Measurements from ENCODE around the gene FRMD4B. TPM values are rescaled to one million over a fixed set of nuclear protein-coding genes. Genes with fewer than 3 reads are reported as not detected.

The FRMD4B gene
- total and polyA plus RNA-seq, 10 of the 15 experiments (the other 5 are each of a cell fraction or from before 2014, with no cell fraction given), result 3.9 to 11.4 (median 8.0) TPM

GRCh38 chr3:69254351-69254750 is 131.5 kb downstream of the FRMD4B start:
- CTCF ChIA-PET, result no interaction called here
- ATAC-seq (no peak), DNase-seq (ENCODE audit: low read depth, low spot score) (no peak), FAIRE-seq (no peak)
- no peak overlapping the region for H3K4me2 ChIP-seq (ENCODE audit: control insufficient read depth, insufficient read depth)
- no peaks in the 10 kb centered on the region for H4K20me1 ChIP-seq (ENCODE audit: control insufficient read depth, insufficient read depth)
- no peak for TF ChIP-seq PAX8 (IDR thresholded peaks at IDR 0.05)
- no peak for TF ChIP-seq POU2F2 (IDR thresholded peaks at IDR 0.05; ENCODE audit: borderline replicate concordance, low read depth, low read length)
- no peak for TF ChIP-seq FOS (IDR thresholded peaks at IDR 0.05; ENCODE audit: borderline replicate concordance, extremely low read depth, insufficient read length)
- TF ChIP-seq YBX1 (IDR thresholded peaks at IDR 0.05), result no peak
- no peak for TF ChIP-seq SIX5 (IDR thresholded peaks at IDR 0.05; ENCODE audit: low read depth, low read length, severe bottlenecking)
- H3K27ac ChIP-seq (ENCODE audit: control insufficient read depth, insufficient read depth), result no peak overlapping the region
- in situ Hi-C loops (cut with MboI), result no loop called here
- no peaks in the 10 kb centered on the region for H3K79me2 ChIP-seq (ENCODE audit: control insufficient read depth, insufficient read depth, low read length)
- no peaks in the 10 kb centered on the region for H3K9me3 ChIP-seq (replicated peaks; ENCODE audit: control insufficient read depth, insufficient read depth, low read length)
- H3K36me3 ChIP-seq (ENCODE audit: control insufficient read depth in 2 of 2, insufficient read depth in 2 of 2, low read length in 1 of 2), result no peaks in the 10 kb centered on the region
- BruUV-seq (replicated peaks), result no TSS peak
- RAD21 ChIA-PET (ENCODE audit: unreplicated experiment), result no interaction called here
- H3K9ac ChIP-seq (ENCODE audit: control insufficient read depth, insufficient read depth, low read length), result no peak overlapping the region
- POLR2A ChIA-PET, result no interaction called here
- intact Hi-C loops (cut with micrococcal nuclease; ENCODE audit: unreplicated experiment), result no loop called here
- H3K4me1 ChIP-seq (ENCODE audit: control insufficient read depth, insufficient read depth, low read length), result no peaks in the 10 kb centered on the region
- no peak overlapping the region for H3K4me3 ChIP-seq
- 87% methylated on average over 4 of the region's 4 CpGs for WGBS (ENCODE audit: insufficient coverage, insufficient replicate concordance, low lambda C conversion rate, missing lambda C conversion rate)
- no peak overlapping the region for H2AFZ ChIP-seq (ENCODE audit: control insufficient read depth, low read depth, low read length)
- H3K27me3 ChIP-seq (replicated peaks in 1 of 2; ENCODE audit: control insufficient read depth in 2 of 2, insufficient read depth in 2 of 2, low read length in 1 of 2), result no peaks in the 10 kb centered on the region; a peak in 2 of 4 replicates
- SMC1A ChIA-PET (ENCODE audit: uncharacterized antibody, unreplicated experiment), result interaction anchor here (1.8 kb wide), 1 partner anchor 17 kb away, joined by 4 read pairs; no protein-coding TSS in a partner anchor

DNA sequence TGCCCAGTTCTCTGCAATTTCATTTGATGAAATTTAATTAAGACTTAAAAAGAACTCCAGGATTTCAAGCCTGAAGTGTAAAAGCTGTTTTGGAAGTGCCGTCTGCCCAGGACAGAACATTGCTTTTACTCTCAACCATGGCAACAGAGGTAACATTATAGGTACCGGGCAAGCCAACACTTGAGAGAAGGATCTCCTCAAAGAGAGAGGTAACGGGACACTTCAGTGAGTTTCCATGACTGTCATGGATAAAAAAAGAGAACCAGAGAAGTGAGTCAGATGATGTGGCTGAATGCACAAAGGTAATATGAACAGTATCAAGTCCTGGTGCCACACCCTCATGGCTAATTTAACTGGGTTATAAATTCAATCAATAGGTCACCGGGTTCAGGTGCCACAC is 133.3 kb downstream of the FRMD4B start:
- H3K27ac ChIP-seq (ENCODE audit: control insufficient read depth, insufficient read depth), result no peak overlapping the region
- no peak overlapping the region for H3K9ac ChIP-seq (ENCODE audit: control insufficient read depth, insufficient read depth, low read length)
- RAD21 ChIA-PET (ENCODE audit: unreplicated experiment), result no interaction called here
- TF ChIP-seq, protein P1, sequence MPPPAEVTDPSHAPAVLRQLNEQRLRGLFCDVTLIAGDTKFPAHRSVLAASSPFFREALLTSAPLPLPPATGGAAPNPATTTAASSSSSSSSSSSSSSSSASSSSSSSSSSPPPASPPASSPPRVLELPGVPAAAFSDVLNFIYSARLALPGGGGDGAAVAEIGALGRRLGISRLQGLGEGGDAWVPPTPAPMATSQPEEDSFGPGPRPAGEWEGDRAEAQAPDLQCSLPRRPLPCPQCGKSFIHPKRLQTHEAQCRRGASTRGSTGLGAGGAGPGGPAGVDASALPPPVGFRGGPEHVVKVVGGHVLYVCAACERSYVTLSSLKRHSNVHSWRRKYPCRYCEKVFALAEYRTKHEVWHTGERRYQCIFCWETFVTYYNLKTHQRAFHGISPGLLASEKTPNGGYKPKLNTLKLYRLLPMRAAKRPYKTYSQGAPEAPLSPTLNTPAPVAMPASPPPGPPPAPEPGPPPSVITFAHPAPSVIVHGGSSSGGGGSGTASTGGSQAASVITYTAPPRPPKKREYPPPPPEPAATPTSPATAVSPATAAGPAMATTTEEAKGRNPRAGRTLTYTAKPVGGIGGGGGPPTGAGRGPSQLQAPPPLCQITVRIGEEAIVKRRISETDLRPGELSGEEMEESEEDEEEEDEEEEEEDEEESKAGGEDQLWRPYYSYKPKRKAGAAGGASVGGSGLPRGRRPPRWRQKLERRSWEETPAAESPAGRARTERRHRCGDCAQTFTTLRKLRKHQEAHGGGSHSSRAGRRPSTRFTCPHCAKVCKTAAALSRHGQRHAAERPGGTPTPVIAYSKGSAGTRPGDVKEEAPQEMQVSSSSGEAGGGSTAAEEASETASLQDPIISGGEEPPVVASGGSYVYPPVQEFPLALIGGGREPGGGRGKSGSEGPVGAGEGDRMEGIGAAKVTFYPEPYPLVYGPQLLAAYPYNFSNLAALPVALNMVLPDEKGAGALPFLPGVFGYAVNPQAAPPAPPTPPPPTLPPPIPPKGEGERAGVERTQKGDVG (CRISPR knock-in tag; IDR thresholded peaks at IDR 0.05), result no peak
- TF ChIP-seq YY1 (IDR thresholded peaks at IDR 0.05; ENCODE audit: low read depth, low read length), result no peak
- no peak for TF ChIP-seq ZNF217 (IDR thresholded peaks at IDR 0.05)
- no peak for TF ChIP-seq SIX5 (IDR thresholded peaks at IDR 0.05; ENCODE audit: low read depth, low read length, severe bottlenecking)
- TF ChIP-seq, protein P2, sequence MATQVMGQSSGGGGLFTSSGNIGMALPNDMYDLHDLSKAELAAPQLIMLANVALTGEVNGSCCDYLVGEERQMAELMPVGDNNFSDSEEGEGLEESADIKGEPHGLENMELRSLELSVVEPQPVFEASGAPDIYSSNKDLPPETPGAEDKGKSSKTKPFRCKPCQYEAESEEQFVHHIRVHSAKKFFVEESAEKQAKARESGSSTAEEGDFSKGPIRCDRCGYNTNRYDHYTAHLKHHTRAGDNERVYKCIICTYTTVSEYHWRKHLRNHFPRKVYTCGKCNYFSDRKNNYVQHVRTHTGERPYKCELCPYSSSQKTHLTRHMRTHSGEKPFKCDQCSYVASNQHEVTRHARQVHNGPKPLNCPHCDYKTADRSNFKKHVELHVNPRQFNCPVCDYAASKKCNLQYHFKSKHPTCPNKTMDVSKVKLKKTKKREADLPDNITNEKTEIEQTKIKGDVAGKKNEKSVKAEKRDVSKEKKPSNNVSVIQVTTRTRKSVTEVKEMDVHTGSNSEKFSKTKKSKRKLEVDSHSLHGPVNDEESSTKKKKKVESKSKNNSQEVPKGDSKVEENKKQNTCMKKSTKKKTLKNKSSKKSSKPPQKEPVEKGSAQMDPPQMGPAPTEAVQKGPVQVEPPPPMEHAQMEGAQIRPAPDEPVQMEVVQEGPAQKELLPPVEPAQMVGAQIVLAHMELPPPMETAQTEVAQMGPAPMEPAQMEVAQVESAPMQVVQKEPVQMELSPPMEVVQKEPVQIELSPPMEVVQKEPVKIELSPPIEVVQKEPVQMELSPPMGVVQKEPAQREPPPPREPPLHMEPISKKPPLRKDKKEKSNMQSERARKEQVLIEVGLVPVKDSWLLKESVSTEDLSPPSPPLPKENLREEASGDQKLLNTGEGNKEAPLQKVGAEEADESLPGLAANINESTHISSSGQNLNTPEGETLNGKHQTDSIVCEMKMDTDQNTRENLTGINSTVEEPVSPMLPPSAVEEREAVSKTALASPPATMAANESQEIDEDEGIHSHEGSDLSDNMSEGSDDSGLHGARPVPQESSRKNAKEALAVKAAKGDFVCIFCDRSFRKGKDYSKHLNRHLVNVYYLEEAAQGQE (IDR thresholded peaks at IDR 0.05; ENCODE audit: low read depth, low read length), result no peak
- TF ChIP-seq RUNX3 (IDR thresholded peaks at IDR 0.05; ENCODE audit: low read length), result no peak
- no peak for TF ChIP-seq SIN3A (IDR thresholded peaks at IDR 0.05; ENCODE audit: low read depth, low read length)
- no peak for TF ChIP-seq STAT1 (conservative IDR thresholded peaks at IDR 0.05)
- no peaks in the 10 kb centered on the region for H4K20me1 ChIP-seq (ENCODE audit: control insufficient read depth, insufficient read depth)
- H3K4me2 ChIP-seq (ENCODE audit: control insufficient read depth, insufficient read depth), result no peak overlapping the region
- DNase-seq (ENCODE audit: low read depth, low spot score), result no peak
- no TSS peak for BruUV-seq (replicated peaks)
- H3K79me2 ChIP-seq (ENCODE audit: control insufficient read depth, insufficient read depth, low read length), result no peaks in the 10 kb centered on the region
- no peak overlapping the region for H2AFZ ChIP-seq (ENCODE audit: control insufficient read depth, low read depth, low read length)
- H3K9me3 ChIP-seq (replicated peaks; ENCODE audit: control insufficient read depth, insufficient read depth, low read length), result no peaks in the 10 kb centered on the region
- H3K4me3 ChIP-seq, result no peak overlapping the region
- H3K27me3 ChIP-seq (replicated peaks in 1 of 2; ENCODE audit: control insufficient read depth in 2 of 2, insufficient read depth in 2 of 2, low read length in 1 of 2), result no peaks in the 10 kb centered on the region; a peak in 2 of 4 replicates
- 51% methylated on average over 4 of the region's 4 CpGs for WGBS (ENCODE audit: insufficient coverage, insufficient replicate concordance, low lambda C conversion rate, missing lambda C conversion rate)
- SMC1A ChIA-PET (ENCODE audit: uncharacterized antibody, unreplicated experiment), result interaction anchor here (1.2 kb wide), 1 partner anchor 11 kb away, joined by 3 read pairs; no protein-coding TSS in a partner anchor
- H3K4me1 ChIP-seq (ENCODE audit: control insufficient read depth, insufficient read depth, low read length), result no peaks in the 10 kb centered on the region
- H3K36me3 ChIP-seq (ENCODE audit: control insufficient read depth in 2 of 2, insufficient read depth in 2 of 2, low read length in 1 of 2), result no peaks in the 10 kb centered on the region
- in situ Hi-C loops (cut with MboI), result no loop called here
- FAIRE-seq, result no peak
- no peak for ATAC-seq
- intact Hi-C loops (cut with micrococcal nuclease; ENCODE audit: unreplicated experiment), result no loop called here
- POLR2A ChIA-PET, result no interaction called here
- CTCF ChIA-PET, result no interaction called here
